Chondrocyte (in vitro differentiated cells): ENCODE measurements around the gene PCBP4. TPM values are rescaled to one million over a fixed set of nuclear protein-coding genes. Genes with fewer than 3 reads are reported as not detected.

ENCODE experiments used
- DNase-seq: peaks from one replicate; pipeline ENCODE4 v3.0.0; 2021; ENCODE audit warnings: mixed read lengths, low spot score
- H3K27ac Mint-ChIP-seq: one replicate; pipeline ENCODE4 v1.8.0; 2021; ENCODE audit warnings: mild to moderate bottlenecking, moderate library complexity, mixed read lengths; ENCODE audit not compliant: unreplicated experiment
- H3K27me3 Mint-ChIP-seq: 2 replicates; pipeline ENCODE4 v1.8.0; 2021; ENCODE audit warnings: low read depth, mixed read lengths
- H3K36me3 Mint-ChIP-seq: 2 replicates; pipeline ENCODE4 v1.8.0; 2021; ENCODE audit warnings: low read depth, mixed read lengths
- H3K4me1 Mint-ChIP-seq: 2 replicates; pipeline ENCODE4 v1.8.0; 2021; ENCODE audit warnings: low read depth, mild to moderate bottlenecking, mixed read lengths
- H3K4me3 Mint-ChIP-seq: one replicate; pipeline ENCODE4 v1.8.0; 2021; ENCODE audit warnings: mild to moderate bottlenecking, moderate library complexity, mixed read lengths; ENCODE audit not compliant: unreplicated experiment
- H3K9me3 Mint-ChIP-seq: 2 replicates; pipeline ENCODE4 v1.8.0; 2021; ENCODE audit warnings: low read depth, mixed read lengths
- total RNA-seq: library from RNA; stranded (reverse); gene quantifications from 3 replicates; pipeline ENCODE4 v1.2.1, GENCODE V29; 2021
- TF ChIP-seq, protein P1 (sequence below): fragments of 200-600 bp; sonication (generic); IDR thresholded peaks from 2 replicates; pipeline ENCODE4 v1.5.0; 2021; ENCODE audit warnings: antibody characterized with exemption, mild to moderate bottlenecking, moderate library complexity

Gene PCBP4
- total RNA-seq, 1 donor from 2014 or later = 63.8 TPM

DNA sequence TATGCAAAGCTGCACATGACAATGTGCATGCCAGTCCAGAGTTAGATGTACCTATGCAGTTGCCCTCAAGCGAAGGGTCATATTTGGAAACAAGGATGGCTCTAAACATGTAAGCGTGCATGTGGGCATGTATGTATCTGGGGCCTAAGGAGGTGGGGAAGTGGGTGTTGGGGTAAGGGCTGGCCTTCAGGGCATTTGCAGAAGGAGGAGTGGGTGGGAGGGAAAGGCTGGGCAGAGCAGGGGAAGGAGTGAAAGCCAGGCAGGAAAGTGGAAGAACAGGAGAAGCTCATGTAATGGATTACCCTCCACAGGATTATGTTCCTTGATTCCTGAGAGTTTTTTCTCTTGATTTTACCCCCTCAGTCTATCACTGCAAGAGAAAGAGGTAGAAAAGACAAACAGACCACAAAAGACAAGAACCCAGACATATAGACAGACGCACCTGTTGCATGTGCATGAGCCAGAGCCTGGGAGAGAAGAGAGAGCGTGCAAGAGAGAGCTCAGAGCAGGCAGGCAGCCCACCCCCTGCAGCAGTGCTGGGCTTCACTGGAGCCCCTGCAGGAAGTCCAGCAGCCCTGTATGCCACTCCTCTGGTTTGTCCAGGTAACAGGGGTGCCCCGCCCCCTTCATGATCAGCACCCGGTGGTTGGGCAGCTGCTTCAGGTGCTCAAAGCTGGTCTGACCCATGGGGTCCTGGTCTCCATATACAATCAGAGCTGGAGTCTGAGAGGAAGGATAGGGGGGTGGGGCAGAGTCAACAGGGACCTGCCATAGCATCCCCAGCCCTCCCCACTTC is 1.8 kb upstream of the PCBP4 start:
- DNase-seq = no peak
- Mint-ChIP-seq H3K4me1 (peaks cover 36% of the 10 kb centered on the region), H3K36me3 (no peaks in the 10 kb centered on the region), H3K9me3 (no peaks in the 10 kb centered on the region), H3K27ac (no peak overlapping the region), H3K4me3 (no peak overlapping the region), H3K27me3 (no peaks in the 10 kb centered on the region)
- TF ChIP-seq, protein P1, sequence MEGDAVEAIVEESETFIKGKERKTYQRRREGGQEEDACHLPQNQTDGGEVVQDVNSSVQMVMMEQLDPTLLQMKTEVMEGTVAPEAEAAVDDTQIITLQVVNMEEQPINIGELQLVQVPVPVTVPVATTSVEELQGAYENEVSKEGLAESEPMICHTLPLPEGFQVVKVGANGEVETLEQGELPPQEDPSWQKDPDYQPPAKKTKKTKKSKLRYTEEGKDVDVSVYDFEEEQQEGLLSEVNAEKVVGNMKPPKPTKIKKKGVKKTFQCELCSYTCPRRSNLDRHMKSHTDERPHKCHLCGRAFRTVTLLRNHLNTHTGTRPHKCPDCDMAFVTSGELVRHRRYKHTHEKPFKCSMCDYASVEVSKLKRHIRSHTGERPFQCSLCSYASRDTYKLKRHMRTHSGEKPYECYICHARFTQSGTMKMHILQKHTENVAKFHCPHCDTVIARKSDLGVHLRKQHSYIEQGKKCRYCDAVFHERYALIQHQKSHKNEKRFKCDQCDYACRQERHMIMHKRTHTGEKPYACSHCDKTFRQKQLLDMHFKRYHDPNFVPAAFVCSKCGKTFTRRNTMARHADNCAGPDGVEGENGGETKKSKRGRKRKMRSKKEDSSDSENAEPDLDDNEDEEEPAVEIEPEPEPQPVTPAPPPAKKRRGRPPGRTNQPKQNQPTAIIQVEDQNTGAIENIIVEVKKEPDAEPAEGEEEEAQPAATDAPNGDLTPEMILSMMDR = no peak

DNA sequence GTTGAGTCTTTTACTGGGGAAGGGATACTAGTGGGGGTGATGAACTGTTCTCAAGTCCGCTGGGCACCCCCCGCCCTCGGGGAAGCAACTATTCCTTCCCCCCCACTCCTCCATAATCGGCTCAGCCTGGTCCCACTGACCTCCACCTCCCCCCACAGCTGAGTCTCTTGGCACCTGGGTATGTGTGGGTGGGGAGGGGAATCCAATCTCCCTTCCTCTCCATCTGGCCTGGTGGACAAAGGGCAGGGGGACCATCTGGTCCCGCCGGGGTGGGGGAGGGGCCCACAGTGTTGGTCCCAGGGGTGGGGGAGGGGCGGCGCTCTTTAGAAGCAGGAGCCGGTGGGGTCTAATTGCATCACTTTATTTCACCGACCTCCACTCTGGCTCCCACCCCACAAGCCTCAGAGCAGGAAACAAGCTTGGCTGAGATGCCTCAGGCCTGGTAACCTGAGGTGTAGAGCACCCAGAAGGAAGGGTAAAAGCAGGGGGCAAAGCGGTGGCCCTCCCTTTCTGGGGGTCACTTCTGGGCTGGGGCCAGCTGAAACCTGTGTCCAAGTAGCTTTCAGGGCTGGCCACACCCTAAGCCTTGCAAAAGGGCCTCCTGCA is 1.0 kb upstream of the PCBP4 start:
- TF ChIP-seq, protein P1 = no peak
- no peak for DNase-seq
- Mint-ChIP-seq H3K9me3 (no peaks in the 10 kb centered on the region), H3K4me1 (peaks cover 29% of the 10 kb centered on the region), H3K36me3 (no peaks in the 10 kb centered on the region), H3K4me3 (peak overlapping the region; percentile 81), H3K27ac (peak overlapping the region; percentile 66), H3K27me3 (no peaks in the 10 kb centered on the region)

DNA sequence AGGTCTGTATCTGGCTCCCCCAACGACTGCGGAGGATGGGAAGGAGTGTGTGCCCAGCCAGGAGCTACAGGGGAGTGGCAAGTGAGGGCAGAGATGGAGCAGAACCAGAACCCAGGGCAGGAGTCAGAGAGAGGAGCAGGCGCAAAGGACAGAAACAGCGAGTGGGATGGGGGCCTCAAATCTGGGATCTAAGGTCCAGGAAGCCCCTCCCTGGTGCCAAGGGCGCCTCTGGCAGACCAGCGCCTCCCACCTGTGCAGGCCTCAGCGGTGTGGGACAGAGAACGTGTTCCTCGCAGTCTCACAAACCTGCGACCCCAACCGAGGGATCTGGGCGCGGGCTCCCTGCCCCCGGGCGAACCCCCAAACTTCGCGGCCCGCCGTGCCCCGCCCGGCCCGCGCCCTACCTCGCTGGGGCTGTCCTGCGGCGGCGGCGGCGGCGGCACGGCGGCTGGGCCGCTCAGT is 301 bp downstream of the PCBP4 start:
- no peak for DNase-seq
- no peaks in the 10 kb centered on the region for H3K9me3 Mint-ChIP-seq
- no peaks in the 10 kb centered on the region for H3K27me3 Mint-ChIP-seq
- no peak overlapping the region for H3K27ac Mint-ChIP-seq
- H3K36me3 Mint-ChIP-seq = no peaks in the 10 kb centered on the region
- H3K4me1 Mint-ChIP-seq = peaks cover 29% of the 10 kb centered on the region
- H3K4me3 Mint-ChIP-seq = peak overlapping the region; percentile 77
- TF ChIP-seq, protein P1 = peak; percentile 4

DNA sequence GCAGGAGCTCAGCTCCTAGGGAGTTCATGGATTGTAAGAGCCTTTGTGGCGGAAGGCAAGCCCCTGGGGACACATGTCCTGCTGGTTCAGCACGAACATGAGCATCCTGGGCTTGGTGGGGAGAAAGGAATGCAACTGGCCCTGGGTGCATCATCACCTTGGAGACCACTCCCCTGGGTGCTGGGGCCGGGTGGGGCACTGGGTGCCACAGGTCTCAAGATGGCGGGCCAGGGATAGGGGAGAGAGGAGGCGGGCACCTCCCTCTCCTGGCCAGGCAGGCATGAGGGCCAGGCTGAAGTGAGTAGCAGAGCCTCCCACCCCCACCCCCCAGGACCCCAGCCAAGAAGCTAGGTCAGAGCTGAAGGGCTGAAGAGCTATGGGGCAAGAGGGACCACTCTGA is 768 bp downstream of the PCBP4 start:
- Mint-ChIP-seq H3K4me3 (peak overlapping the region; percentile 77), H3K36me3 (no peaks in the 10 kb centered on the region), H3K27ac (no peak overlapping the region), H3K4me1 (peaks cover 29% of the 10 kb centered on the region), H3K27me3 (no peaks in the 10 kb centered on the region), H3K9me3 (no peaks in the 10 kb centered on the region)
- TF ChIP-seq, protein P1 = no peak
- no peak for DNase-seq

GRCh38 chr3:51966016-51966415 is 1.2 kb downstream of the PCBP4 start:
- no peak for DNase-seq
- peaks cover 2% of the 10 kb centered on the region for H3K36me3 Mint-ChIP-seq
- H3K27me3 Mint-ChIP-seq = no peaks in the 10 kb centered on the region
- TF ChIP-seq, protein P1 = no peak
- H3K9me3 Mint-ChIP-seq = no peaks in the 10 kb centered on the region
- H3K4me1 Mint-ChIP-seq = peaks cover 29% of the 10 kb centered on the region
- H3K27ac Mint-ChIP-seq = no peak overlapping the region
- H3K4me3 Mint-ChIP-seq = peak overlapping the region; percentile 77
